ENCODE data around the gene SLC22A16.

SLC22A16 gene

GRCh38 chr6:110448846-110449540, 27.4 kb downstream of the SLC22A16 start:
- DNase-seq (ENCODE audit: low spot score) = no peak

- no peak for DNase-seq (ENCODE audit: low spot score)
Observed at GRCh38 chr6:110447761-110448160, 28.7 kb downstream of the SLC22A16 start.

- no peak for DNase-seq (ENCODE audit: low spot score)
Observed at GRCh38 chr6:110446405-110446804, 30.0 kb downstream of the SLC22A16 start.

GRCh38 chr6:110440026-110440425, 36.4 kb downstream of the SLC22A16 start:
- DNase-seq (ENCODE audit: low spot score) = no peak

- no peak for DNase-seq (ENCODE audit: low spot score)
Observed at GRCh38 chr6:110439356-110439755, 37.1 kb downstream of the SLC22A16 start.

- DNase-seq (ENCODE audit: low spot score) = no peak
Observed at GRCh38 chr6:110434961-110435602, 41.3 kb downstream of the SLC22A16 start.

GRCh38 chr6:110432285-110432900, 44.0 kb downstream of the SLC22A16 start:
- no peak for DNase-seq (ENCODE audit: low spot score)

GRCh38 chr6:110430741-110431140, 45.7 kb downstream of the SLC22A16 start:
- no peak for DNase-seq (ENCODE audit: low spot score)

- no peak for DNase-seq (ENCODE audit: low spot score)
Observed at GRCh38 chr6:110430236-110430635, 46.2 kb downstream of the SLC22A16 start.

- no peak for DNase-seq (ENCODE audit: low spot score)
Observed at GRCh38 chr6:110428153-110428552, 48.3 kb downstream of the SLC22A16 start.

- no peak for DNase-seq (ENCODE audit: low spot score)
Observed at GRCh38 chr6:110425816-110426215, 50.6 kb downstream of the SLC22A16 start.

- no peak for DNase-seq (ENCODE audit: low spot score)
Observed at GRCh38 chr6:110422444-110422822, 54.0 kb downstream of the SLC22A16 start.

GRCh38 chr6:110421749-110422443, 54.5 kb downstream of the SLC22A16 start:
- DNase-seq (ENCODE audit: low spot score) = no peak

- no peak for DNase-seq (ENCODE audit: low spot score)
Observed at GRCh38 chr6:110419028-110419739, 57.2 kb downstream of the SLC22A16 start.

- no peak for DNase-seq (ENCODE audit: low spot score)
Observed at GRCh38 chr6:110418594-110418993, 57.8 kb downstream of the SLC22A16 start.

GRCh38 chr6:110415086-110415916, 61.1 kb downstream of the SLC22A16 start, which contains the start of gene DDO:
Gene DDO, minus strand, starts transcription at chr6:110415575. Its CDS starts 2,113 bp downstream, at chr6:110413462.
- no peak for DNase-seq (ENCODE audit: low spot score)

- no peak for DNase-seq (ENCODE audit: low spot score)
Observed at GRCh38 chr6:110414669-110415068, 61.7 kb downstream of the SLC22A16 start.

GRCh38 chr6:110412360-110412759, 64.1 kb downstream of the SLC22A16 start:
- no peak for DNase-seq (ENCODE audit: low spot score)

- DNase-seq (ENCODE audit: low spot score) = no peak
Observed at GRCh38 chr6:110410511-110410910, 65.9 kb downstream of the SLC22A16 start.

GRCh38 chr6:110409794-110410193, 66.6 kb downstream of the SLC22A16 start:
- DNase-seq (ENCODE audit: low spot score) = no peak

- DNase-seq (ENCODE audit: low spot score) = no peak
Observed at GRCh38 chr6:110408901-110409300, 67.5 kb downstream of the SLC22A16 start.
